NCI-H1105 treated with DMSO at 0.1 percent for 48 hours (cell line): ENCODE measurements around the gene CRTC1.
"Not testable (repeated sequence)": the region's sequence is repeated elsewhere in the genome, so short reads cannot be mapped to it uniquely, and the experiment has no call there.

Experiments
- DNase-seq: peaks from one replicate; lab custom pipeline; 2025; lab: John Stamatoyannopoulos, UW

Gene CRTC1

GRCh38 chr19:18729933-18730530 lies 46.6 kb downstream of the CRTC1 start:
- no peak for DNase-seq

GRCh38 chr19:18730885-18731513 lies 47.5 kb downstream of the CRTC1 start:
- no peak for DNase-seq

- DNase-seq = no peak
Observed at GRCh38 chr19:18731562-18732008, 48.1 kb downstream of the CRTC1 start.

DNA sequence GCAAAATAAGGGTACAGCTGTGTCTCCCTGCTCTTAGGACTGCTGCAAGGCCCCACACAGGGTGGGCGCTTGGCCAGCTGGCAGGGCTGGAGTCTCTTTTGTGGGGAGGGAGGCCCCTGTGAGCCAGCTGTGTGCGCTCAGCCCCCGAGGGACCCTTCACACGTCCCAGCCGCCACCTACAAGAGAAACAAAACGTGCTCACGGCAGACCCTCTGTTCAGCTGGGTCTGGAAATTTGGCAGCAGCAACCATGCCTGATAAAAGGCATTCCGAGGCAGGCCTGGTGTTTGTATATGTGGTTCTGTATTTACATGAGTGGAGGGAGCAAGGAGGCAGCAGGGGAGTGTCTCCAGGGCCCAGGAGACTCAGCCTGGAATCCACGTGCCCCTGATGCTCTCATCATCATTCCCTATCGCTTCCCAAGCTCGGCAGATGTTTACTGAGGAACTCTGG lies 49.7 kb downstream of the CRTC1 start:
- DNase-seq = peak; percentile 45

GRCh38 chr19:18733762-18734332 lies 50.4 kb downstream of the CRTC1 start:
- not testable (repeated sequence) for DNase-seq

GRCh38 chr19:18735324-18735723 lies 51.8 kb downstream of the CRTC1 start:
- DNase-seq = no peak

DNA sequence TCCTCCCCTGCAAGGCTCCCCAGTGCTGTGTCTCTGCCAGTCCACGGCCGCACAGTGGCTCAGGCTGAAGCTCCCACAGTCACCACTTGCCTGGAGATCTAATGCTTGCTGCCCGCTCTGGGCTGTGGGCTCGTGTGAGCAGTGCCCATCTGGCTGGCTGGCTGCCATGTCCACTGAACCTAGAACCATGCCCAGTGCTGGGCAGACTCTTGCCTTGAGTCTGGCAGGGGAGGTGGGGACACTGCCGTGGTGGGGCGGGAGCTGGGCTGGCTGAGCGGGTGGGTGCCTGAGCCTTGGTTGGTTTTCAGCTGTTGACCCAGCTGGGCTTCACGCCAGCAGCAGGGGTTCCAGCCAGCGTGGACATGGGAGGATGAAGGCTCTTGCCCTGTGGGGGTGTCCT lies 52.3 kb downstream of the CRTC1 start:
- no peak for DNase-seq

- DNase-seq = no peak
Observed at GRCh38 chr19:18736415-18737336, 53.2 kb downstream of the CRTC1 start.

GRCh38 chr19:18737337-18737953 lies 54.0 kb downstream of the CRTC1 start:
- no peak for DNase-seq

DNA sequence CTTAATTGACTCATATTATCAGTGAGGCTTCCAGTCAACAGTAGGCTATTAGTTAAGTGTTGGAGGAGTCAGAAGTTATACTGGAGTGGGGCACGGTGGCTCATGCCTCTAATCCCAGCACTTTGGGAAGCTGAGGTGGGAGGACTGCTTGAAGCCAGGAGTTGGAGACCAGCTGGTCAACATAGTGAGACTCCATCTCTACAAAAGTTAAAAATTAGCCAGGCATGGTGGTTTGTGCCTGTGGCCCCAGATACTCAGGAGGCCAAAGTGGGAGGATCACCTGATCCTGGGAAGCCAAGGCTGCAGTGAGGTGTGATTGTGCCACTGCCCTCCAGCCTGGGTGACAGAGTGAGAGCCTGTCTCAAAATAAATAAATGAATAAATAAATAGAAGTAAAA lies 54.5 kb downstream of the CRTC1 start:
- no peak for DNase-seq

DNA sequence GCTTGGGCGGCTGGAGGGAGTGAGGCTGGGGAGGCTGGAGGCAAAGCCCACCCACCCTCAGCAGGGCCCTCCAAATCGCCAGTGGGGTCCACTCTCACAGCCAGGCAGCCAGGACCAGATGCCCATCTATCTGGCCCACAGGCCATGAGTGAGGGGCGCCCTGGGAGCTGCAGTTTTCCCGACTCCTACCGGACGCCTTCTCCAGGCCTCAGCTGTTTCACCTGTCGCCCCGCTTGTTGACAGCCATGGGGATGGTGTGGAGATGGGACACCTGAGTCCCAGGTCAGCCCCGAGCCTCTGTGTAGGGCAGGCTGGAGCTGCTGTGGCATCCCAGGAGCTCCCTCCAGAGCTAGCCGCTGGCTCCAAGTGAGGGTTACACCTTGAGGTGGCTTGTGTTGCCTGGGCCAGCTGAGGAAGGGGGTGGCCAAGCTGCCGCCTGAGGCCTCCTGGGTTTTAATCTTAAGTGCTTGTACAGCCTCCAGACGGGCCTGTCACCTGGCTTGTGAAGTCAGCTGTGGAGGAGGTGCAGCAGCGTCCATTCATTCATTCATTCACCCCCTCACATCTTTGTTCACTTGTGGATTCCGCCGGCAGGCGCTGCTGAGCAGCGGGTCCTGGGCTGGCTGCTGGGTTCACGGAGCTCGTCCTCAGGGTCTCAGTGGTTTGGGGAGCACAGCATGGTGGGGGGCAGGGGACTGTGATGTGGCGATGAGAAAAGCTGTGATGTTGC lies 55.6 kb downstream of the CRTC1 start:
- DNase-seq = no peak

- DNase-seq = peak; percentile 24
Observed at GRCh38 chr19:18741124-18742121, 57.9 kb downstream of the CRTC1 start.

GRCh38 chr19:18742324-18742723 lies 58.8 kb downstream of the CRTC1 start:
- no peak for DNase-seq

GRCh38 chr19:18742838-18743783 lies 59.6 kb downstream of the CRTC1 start:
- no peak for DNase-seq

DNA sequence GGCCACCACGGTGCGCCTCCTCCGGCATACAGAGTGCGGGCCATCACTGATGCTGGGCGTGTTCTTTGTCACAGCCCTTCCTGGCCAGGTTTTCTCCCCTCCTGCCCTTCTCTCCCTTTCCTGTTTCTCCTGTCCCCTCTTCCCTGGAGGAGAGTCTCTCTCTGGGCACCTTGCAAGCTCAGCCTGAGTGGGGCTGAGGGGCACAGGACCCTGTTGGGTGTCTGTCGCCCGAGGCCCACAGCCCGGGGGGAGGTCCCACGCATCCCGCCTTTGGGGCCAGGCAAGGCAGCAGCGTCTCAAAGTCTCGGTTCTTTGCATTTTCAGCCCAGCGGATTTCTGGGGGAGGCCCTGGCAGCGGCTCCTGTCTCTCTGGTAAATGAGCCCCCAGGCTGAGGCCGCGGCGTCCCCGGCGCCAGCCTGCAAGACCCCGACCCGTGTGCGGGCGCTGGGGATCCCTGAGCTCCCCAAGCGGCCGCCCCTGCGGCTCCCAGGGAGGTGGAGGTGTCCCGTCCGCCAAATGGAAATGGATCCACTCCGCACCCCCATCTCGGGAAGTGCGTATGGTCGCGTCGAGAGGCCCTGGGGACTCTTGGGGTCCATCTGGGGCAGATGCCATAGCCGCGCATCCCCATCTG lies 60.4 kb downstream of the CRTC1 start:
- no peak for DNase-seq

DNA sequence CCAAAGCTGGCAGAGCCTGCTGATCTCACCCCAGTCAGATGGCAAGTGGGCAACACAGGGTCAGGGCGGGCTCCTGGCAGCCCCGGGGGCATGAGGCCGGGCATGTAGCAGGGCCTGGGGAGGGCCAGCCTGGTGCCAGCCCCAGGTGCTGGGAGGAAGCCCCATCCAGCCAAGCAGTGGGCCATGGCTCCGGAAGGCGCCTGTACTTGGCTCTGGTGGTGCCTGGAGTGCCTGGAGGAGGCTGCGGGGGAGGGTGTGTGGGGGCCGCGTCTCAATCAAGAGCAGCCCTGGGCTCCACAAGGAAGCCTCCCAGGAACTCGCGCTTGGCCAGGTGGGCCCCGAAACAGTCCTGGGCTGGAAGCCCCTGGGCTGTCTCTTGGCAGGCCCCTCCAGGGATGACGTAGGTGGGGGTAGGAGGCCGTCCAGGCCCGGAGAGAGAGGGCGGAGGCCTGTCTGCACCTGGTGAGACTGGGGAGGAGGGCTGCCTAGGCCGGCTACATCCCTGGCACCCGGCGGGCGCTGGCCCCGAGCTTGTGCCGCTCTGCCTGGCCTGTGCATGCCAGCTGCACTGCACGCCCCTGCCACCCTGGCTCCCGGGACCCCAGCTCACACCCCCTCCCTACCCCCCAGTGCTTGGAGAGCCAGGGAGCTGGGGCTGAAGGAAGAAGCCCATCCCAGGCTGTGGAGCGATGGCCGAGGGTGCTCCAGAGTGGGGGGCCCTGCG lies 61.7 kb downstream of the CRTC1 start:
- DNase-seq = no peak

- no peak for DNase-seq
Observed at GRCh38 chr19:18745931-18746330, 62.5 kb downstream of the CRTC1 start.
